WTC11 (cell line): ENCODE data around the gene MPC1. TPM values are rescaled to one million over a fixed set of nuclear protein-coding genes. Genes with fewer than 3 reads are reported as not detected.

Source experiments
- ATAC-seq: fragments of 200-7000 bp; cut with Tn5 transposase; 2 replicates; pipeline ENCODE4 v1.10.0; 2021; ENCODE audit warnings: mild to moderate bottlenecking, moderate library complexity
- CTCF ChIA-PET: fragments of 300-600 bp; sonication (Branson Sonifier 250); formaldehyde crosslinking; loops from one replicate; lab custom pipeline; 2021; ENCODE audit warnings: antibody characterized with exemption; lab: Charles Lee
- POLR2A ChIA-PET: fragments of 350-600 bp; sonication (Branson Sonifier 250); formaldehyde crosslinking; loops from one replicate; lab custom pipeline; 2021; ENCODE audit warnings: antibody characterized with exemption; lab: Charles Lee
- DNase-seq: peaks from one replicate; pipeline ENCODE4 v3.0.0; 2021; ENCODE audit warnings: low spot score
- H3K27ac Mint-ChIP-seq: 2 replicates; pipeline ENCODE4 v1.8.0; 2021; ENCODE audit warnings: mixed read lengths
- H3K27me3 Mint-ChIP-seq: 2 replicates; pipeline ENCODE4 v1.8.0; 2021; ENCODE audit warnings: low read depth, mild to moderate bottlenecking, moderate library complexity, mixed read lengths
- H3K36me3 Mint-ChIP-seq: 2 replicates; pipeline ENCODE4 v1.8.0; 2021; ENCODE audit warnings: mixed read lengths
- H3K4me1 Mint-ChIP-seq: 2 replicates; pipeline ENCODE4 v1.8.0; 2022; ENCODE audit warnings: mixed read lengths
- H3K4me3 Mint-ChIP-seq: 2 replicates; pipeline ENCODE4 v1.8.0; 2021; ENCODE audit warnings: mild to moderate bottlenecking, moderate library complexity, mixed read lengths
- H3K9me3 Mint-ChIP-seq: 2 replicates; pipeline ENCODE4 v1.8.0; 2021; ENCODE audit warnings: mixed read lengths
- CREB1 ChIP-seq: sonication (generic); formaldehyde crosslinking; IDR thresholded peaks from 2 replicates; pipeline ENCODE4 v1.8.0; 2023; ENCODE audit warnings: mild to moderate bottlenecking, missing genetic modification reagents
- CREM ChIP-seq: sonication (generic); formaldehyde crosslinking; IDR thresholded peaks from 2 replicates; pipeline ENCODE4 v1.8.1; 2022; ENCODE audit warnings: mild to moderate bottlenecking, missing genetic modification reagents, moderate library complexity
- E2F5 ChIP-seq: sonication (generic); formaldehyde crosslinking; IDR thresholded peaks from 2 replicates; pipeline ENCODE4 v1.8.1; 2022; ENCODE audit warnings: mild to moderate bottlenecking, moderate library complexity, missing genetic modification reagents
- ELF4 ChIP-seq: sonication (generic); formaldehyde crosslinking; IDR thresholded peaks from 2 replicates; pipeline ENCODE4 v1.8.1; 2022; ENCODE audit warnings: low read depth, mild to moderate bottlenecking, moderate library complexity, missing genetic modification reagents
- FOXJ3 ChIP-seq: sonication (generic); formaldehyde crosslinking; IDR thresholded peaks from 2 replicates; pipeline ENCODE4 v1.9.0; 2021; ENCODE audit warnings: missing genetic modification reagents, mild to moderate bottlenecking, borderline replicate concordance
- GABPB1 ChIP-seq: sonication (generic); formaldehyde crosslinking; IDR thresholded peaks from 2 replicates; pipeline ENCODE4 v1.8.1; 2023; ENCODE audit warnings: mild to moderate bottlenecking, missing genetic modification reagents
- PRDM15 ChIP-seq: sonication (generic); formaldehyde crosslinking; IDR thresholded peaks from 2 replicates; pipeline ENCODE4 v1.8.0; 2022; ENCODE audit warnings: missing genetic modification reagents
- TCF7 ChIP-seq: sonication (generic); formaldehyde crosslinking; IDR thresholded peaks from 2 replicates; pipeline ENCODE4 v1.8.0; 2022; ENCODE audit warnings: mild to moderate bottlenecking, low read depth, missing genetic modification reagents, moderate library complexity
- USF2 ChIP-seq: sonication (generic); formaldehyde crosslinking; IDR thresholded peaks from 2 replicates; pipeline ENCODE4 v1.8.1; 2023; ENCODE audit warnings: mild to moderate bottlenecking, missing genetic modification reagents, moderate library complexity
- ZNF281 ChIP-seq: sonication (generic); formaldehyde crosslinking; IDR thresholded peaks from 2 replicates; pipeline ENCODE4 v1.8.0; 2023; ENCODE audit warnings: mild to moderate bottlenecking, missing genetic modification reagents
- ZNF423 ChIP-seq: fragments of 250-450 bp; sonication (Bioruptor Pico); IDR thresholded peaks from 2 replicates; pipeline ENCODE4 v2.1.2; 2022; ENCODE audit warnings: mild to moderate bottlenecking, moderate library complexity
- ZNF425 ChIP-seq: fragments of 250-450 bp; sonication (Bioruptor Pico); conservative IDR thresholded peaks from 2 replicates; pipeline ENCODE4 v1.9.0; 2021; ENCODE audit warnings: mild to moderate bottlenecking
- ZNF512 ChIP-seq: sonication (generic); formaldehyde crosslinking; IDR thresholded peaks from 2 replicates; pipeline ENCODE4 v1.8.1; 2022; ENCODE audit warnings: missing genetic modification reagents, borderline replicate concordance
- ZNF532 ChIP-seq: fragments of 250-450 bp; sonication (Bioruptor Pico); IDR thresholded peaks from 2 replicates; pipeline ENCODE4 v1.9.0; 2021; ENCODE audit warnings: mild to moderate bottlenecking, borderline replicate concordance
- total RNA-seq: library from RNA; stranded (reverse); gene quantifications from 3 replicates; pipeline ENCODE4 v1.2.3, GENCODE V29; 2021

Gene MPC1
- total RNA-seq, 1 experiment from 2014 or later = 10.7 TPM

- no peaks in the 10 kb centered on the region for H3K27me3 Mint-ChIP-seq
- H3K27ac Mint-ChIP-seq = no peak overlapping the region
- TF ChIP-seq ZNF512 (no peak), CREM (CRISPR knock-in tag) (no peak)
- ChIA-PET POLR2A (no interaction called here), CTCF (interaction anchor here (0.7 to 2.0 kb wide), 5 partner anchors 10 to 83 kb away, joined by 4 to 10 read pairs (median 4); no protein-coding TSS in a partner anchor)
- ATAC-seq = no peak
- H3K36me3 Mint-ChIP-seq = peaks cover 11% of the 10 kb centered on the region; the same call in 1 of the 2 replicates
- no peak overlapping the region for H3K4me3 Mint-ChIP-seq
- no peaks in the 10 kb centered on the region for H3K9me3 Mint-ChIP-seq
- peaks cover 13% of the 10 kb centered on the region for H3K4me1 Mint-ChIP-seq
- no peak for DNase-seq
These were observed 65.2 kb downstream of the MPC1 start for GRCh38 chr6:166317261-166318212.

GRCh38 chr6:166315436-166315835 lies 67.3 kb downstream of the MPC1 start:
- POLR2A ChIA-PET = no interaction called here
- H3K27me3 Mint-ChIP-seq = peaks cover 5% of the 10 kb centered on the region
- H3K4me1 Mint-ChIP-seq = peaks cover 13% of the 10 kb centered on the region
- no peaks in the 10 kb centered on the region for H3K9me3 Mint-ChIP-seq
- 0 out of 2 replicates have a peak, but pooled peaks cover 4% of the 10 kb centered on the region for H3K36me3 Mint-ChIP-seq
- DNase-seq (no peak), ATAC-seq (no peak)
- H3K27ac Mint-ChIP-seq = 0 out of 2 replicates have a peak overlapping the region, but pooled peaks have one; percentile 19
- CTCF ChIA-PET = no interaction called here
- H3K4me3 Mint-ChIP-seq = no peak overlapping the region
- TF ChIP-seq ZNF532 (CRISPR knock-in tag) (no peak), FOXJ3 (CRISPR knock-in tag) (no peak), E2F5 (CRISPR knock-in tag) (no peak), USF2 (CRISPR knock-in tag) (no peak), ZNF281 (CRISPR knock-in tag) (no peak), PRDM15 (CRISPR knock-in tag) (no peak), CREB1 (CRISPR knock-in tag) (no peak), TCF7 (CRISPR knock-in tag) (no peak), ELF4 (CRISPR knock-in tag) (no peak), GABPB1 (CRISPR knock-in tag) (no peak), ZNF423 (CRISPR knock-in tag) (no peak), ZNF425 (CRISPR knock-in tag) (no peak)
